Activated naive CD8-positive, alpha-beta T cell (primary cell): ENCODE data around the gene PDGFD.

Source experiments
- H3K27ac Mint-ChIP-seq: one replicate; pipeline ENCODE4 v1.8.0; 2021; ENCODE audit warnings: mixed read lengths
- H3K27me3 Mint-ChIP-seq: one replicate; pipeline ENCODE4 v1.8.0; 2021; ENCODE audit warnings: mixed read lengths
- H3K36me3 Mint-ChIP-seq: one replicate; pipeline ENCODE4 v1.8.0; 2021; ENCODE audit warnings: mixed read lengths
- H3K4me1 Mint-ChIP-seq: one replicate; pipeline ENCODE4 v1.8.0; 2021; ENCODE audit warnings: low read depth, mixed read lengths
- H3K4me3 Mint-ChIP-seq: one replicate; pipeline ENCODE4 v1.8.0; 2021; ENCODE audit warnings: mild to moderate bottlenecking, mixed read lengths
- H3K9me3 Mint-ChIP-seq: one replicate; pipeline ENCODE4 v1.8.0; 2021; ENCODE audit warnings: low read depth, mixed read lengths

The PDGFD gene

DNA sequence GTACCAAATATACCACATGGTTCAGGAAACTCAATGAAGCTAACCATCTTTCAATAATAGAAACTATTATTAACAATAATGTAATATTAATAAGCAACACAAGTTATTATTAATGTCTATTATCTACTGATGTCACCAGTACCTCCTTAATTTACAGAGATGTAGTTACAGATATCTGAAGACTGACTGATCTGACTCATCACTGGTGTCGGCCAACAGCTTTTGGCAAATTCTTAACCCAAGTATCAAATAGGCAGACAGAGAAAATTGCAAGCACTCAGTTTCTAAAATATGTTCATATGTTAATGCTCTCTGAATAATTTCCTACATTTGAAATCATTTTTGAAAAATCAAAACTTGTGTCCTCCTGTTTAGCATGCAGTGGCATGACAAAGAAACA, 227.9 kb downstream of the PDGFD start:
- no peaks in the 10 kb centered on the region for H3K4me1 Mint-ChIP-seq
- H3K36me3 Mint-ChIP-seq: no peaks in the 10 kb centered on the region
- no peaks in the 10 kb centered on the region for H3K27me3 Mint-ChIP-seq
- H3K9me3 Mint-ChIP-seq: no peaks in the 10 kb centered on the region
- no peak overlapping the region for H3K27ac Mint-ChIP-seq
- no peak overlapping the region for H3K4me3 Mint-ChIP-seq

DNA sequence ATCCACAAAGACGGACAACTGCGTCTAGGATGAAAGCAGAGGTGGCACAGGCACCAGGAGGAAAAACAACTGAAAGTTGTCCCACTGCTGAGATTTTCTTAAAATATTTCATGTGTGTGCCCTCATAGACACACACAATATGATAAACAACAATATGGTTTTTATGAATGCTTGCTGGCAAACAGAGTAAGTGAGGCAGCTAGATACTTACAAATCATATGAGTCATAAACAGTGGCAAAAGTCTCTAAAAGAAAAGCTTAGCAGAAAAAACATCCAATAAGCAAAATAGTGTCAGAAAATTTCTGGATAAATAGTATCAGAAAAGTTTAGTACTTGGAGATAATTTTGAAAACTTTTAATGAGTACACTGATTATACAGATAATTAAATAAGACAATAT, 228.7 kb downstream of the PDGFD start:
- Mint-ChIP-seq H3K27me3 (no peaks in the 10 kb centered on the region), H3K9me3 (no peaks in the 10 kb centered on the region), H3K27ac (no peak overlapping the region), H3K36me3 (no peaks in the 10 kb centered on the region), H3K4me1 (no peaks in the 10 kb centered on the region), H3K4me3 (no peak overlapping the region)

- Mint-ChIP-seq H3K27me3 (no peaks in the 10 kb centered on the region), H3K4me1 (no peaks in the 10 kb centered on the region), H3K9me3 (no peaks in the 10 kb centered on the region), H3K4me3 (no peak overlapping the region), H3K36me3 (no peaks in the 10 kb centered on the region), H3K27ac (no peak overlapping the region)
These were observed 234.6 kb downstream of the PDGFD start for GRCh38 chr11:103929170-103929903.

- Mint-ChIP-seq H3K4me1 (no peaks in the 10 kb centered on the region), H3K27me3 (no peaks in the 10 kb centered on the region), H3K27ac (no peak overlapping the region), H3K9me3 (no peaks in the 10 kb centered on the region), H3K4me3 (no peak overlapping the region), H3K36me3 (no peaks in the 10 kb centered on the region)
These were observed 235.2 kb downstream of the PDGFD start for GRCh38 chr11:103928802-103929161.

GRCh38 chr11:103928040-103928801, 235.7 kb downstream of the PDGFD start:
- Mint-ChIP-seq H3K27ac (no peak overlapping the region), H3K4me1 (no peaks in the 10 kb centered on the region), H3K36me3 (no peaks in the 10 kb centered on the region), H3K27me3 (no peaks in the 10 kb centered on the region), H3K4me3 (no peak overlapping the region), H3K9me3 (no peaks in the 10 kb centered on the region)

DNA sequence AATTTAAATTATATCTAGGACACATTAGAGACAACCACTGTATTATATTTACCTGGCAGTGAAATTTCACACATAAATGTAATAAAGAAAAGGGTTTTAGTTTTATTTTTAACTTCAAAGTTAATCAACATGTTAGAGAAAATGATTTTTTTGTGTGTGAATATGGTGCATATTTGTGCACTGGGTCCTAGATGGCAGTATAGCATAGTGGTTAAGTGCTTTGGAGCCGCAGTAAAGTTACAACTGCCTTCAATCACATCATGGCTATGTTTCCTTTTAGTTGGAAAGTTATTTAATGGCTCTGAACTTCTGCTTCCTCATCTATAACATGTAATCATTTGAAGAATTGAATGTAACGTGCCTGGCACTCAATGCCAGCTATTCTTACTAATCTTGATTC, 236.4 kb downstream of the PDGFD start:
- Mint-ChIP-seq H3K27me3 (no peaks in the 10 kb centered on the region), H3K9me3 (no peaks in the 10 kb centered on the region), H3K27ac (no peak overlapping the region), H3K36me3 (no peaks in the 10 kb centered on the region), H3K4me3 (no peak overlapping the region), H3K4me1 (no peaks in the 10 kb centered on the region)

- no peaks in the 10 kb centered on the region for H3K27me3 Mint-ChIP-seq
- H3K27ac Mint-ChIP-seq: no peak overlapping the region
- H3K4me1 Mint-ChIP-seq: no peaks in the 10 kb centered on the region
- H3K9me3 Mint-ChIP-seq: no peaks in the 10 kb centered on the region
- H3K4me3 Mint-ChIP-seq: no peak overlapping the region
- H3K36me3 Mint-ChIP-seq: no peaks in the 10 kb centered on the region
These were observed 237.0 kb downstream of the PDGFD start for GRCh38 chr11:103926990-103927389.

- no peak overlapping the region for H3K27ac Mint-ChIP-seq
- H3K36me3 Mint-ChIP-seq: no peaks in the 10 kb centered on the region
- no peaks in the 10 kb centered on the region for H3K4me1 Mint-ChIP-seq
- H3K4me3 Mint-ChIP-seq: no peak overlapping the region
- no peaks in the 10 kb centered on the region for H3K9me3 Mint-ChIP-seq
- no peaks in the 10 kb centered on the region for H3K27me3 Mint-ChIP-seq
These were observed 239.6 kb downstream of the PDGFD start for GRCh38 chr11:103924166-103925013.

DNA sequence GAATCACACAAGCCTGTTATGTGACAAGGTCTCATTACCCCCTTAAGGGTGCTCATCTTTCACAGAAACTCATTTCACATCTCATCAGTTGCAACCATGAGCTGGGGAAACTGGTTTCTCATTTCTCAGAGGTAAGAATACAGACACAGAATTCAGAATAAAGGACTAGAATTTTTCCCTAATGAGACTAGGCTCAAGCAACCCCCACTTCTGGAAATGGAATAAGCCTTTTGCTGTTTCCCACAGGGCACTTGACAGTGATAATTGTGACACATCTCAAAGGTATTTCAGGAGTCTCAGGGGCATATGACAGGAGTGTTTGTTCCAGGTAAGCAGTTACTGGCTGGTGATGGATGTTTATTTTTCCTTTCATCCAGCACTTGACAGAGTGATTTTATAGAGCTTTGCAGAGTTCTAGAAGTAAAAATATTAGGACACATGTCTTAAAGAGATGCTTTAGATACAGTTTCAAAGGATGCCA, 240.5 kb downstream of the PDGFD start:
- Mint-ChIP-seq H3K4me3 (no peak overlapping the region), H3K36me3 (no peaks in the 10 kb centered on the region), H3K9me3 (no peaks in the 10 kb centered on the region), H3K27ac (no peak overlapping the region), H3K4me1 (no peaks in the 10 kb centered on the region), H3K27me3 (no peaks in the 10 kb centered on the region)

- Mint-ChIP-seq H3K4me3 (no peak overlapping the region), H3K4me1 (no peaks in the 10 kb centered on the region), H3K9me3 (no peaks in the 10 kb centered on the region), H3K27me3 (no peaks in the 10 kb centered on the region), H3K27ac (no peak overlapping the region), H3K36me3 (no peaks in the 10 kb centered on the region)
These were observed 243.0 kb downstream of the PDGFD start for GRCh38 chr11:103920933-103921332.

DNA sequence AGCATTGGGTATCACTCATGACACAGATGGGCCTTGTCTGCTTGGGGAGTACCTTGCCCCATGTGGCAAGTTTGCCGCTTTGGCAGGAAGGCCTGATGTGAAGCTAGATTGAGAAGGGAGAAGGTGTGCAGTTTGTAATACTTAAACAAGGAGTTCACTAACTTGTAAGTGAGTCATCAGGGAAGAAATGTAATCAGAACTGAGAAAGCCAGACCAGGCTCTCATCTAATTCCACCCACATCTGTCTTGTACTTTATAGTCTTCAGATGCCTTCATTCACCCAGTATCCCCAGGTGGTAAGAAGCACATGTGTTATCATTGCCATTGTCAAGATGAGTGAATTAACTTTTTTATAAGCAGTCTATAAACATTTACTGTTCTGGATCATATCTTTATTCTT, 243.5 kb downstream of the PDGFD start:
- H3K27me3 Mint-ChIP-seq: no peaks in the 10 kb centered on the region
- no peaks in the 10 kb centered on the region for H3K9me3 Mint-ChIP-seq
- H3K36me3 Mint-ChIP-seq: no peaks in the 10 kb centered on the region
- no peak overlapping the region for H3K27ac Mint-ChIP-seq
- H3K4me1 Mint-ChIP-seq: no peaks in the 10 kb centered on the region
- no peak overlapping the region for H3K4me3 Mint-ChIP-seq

- Mint-ChIP-seq H3K9me3 (peaks cover 8% of the 10 kb centered on the region), H3K27ac (no peak overlapping the region), H3K36me3 (no peaks in the 10 kb centered on the region), H3K4me3 (no peak overlapping the region), H3K27me3 (peaks cover 2% of the 10 kb centered on the region), H3K4me1 (no peaks in the 10 kb centered on the region)
These were observed 253.2 kb downstream of the PDGFD start for GRCh38 chr11:103910721-103911120.

DNA sequence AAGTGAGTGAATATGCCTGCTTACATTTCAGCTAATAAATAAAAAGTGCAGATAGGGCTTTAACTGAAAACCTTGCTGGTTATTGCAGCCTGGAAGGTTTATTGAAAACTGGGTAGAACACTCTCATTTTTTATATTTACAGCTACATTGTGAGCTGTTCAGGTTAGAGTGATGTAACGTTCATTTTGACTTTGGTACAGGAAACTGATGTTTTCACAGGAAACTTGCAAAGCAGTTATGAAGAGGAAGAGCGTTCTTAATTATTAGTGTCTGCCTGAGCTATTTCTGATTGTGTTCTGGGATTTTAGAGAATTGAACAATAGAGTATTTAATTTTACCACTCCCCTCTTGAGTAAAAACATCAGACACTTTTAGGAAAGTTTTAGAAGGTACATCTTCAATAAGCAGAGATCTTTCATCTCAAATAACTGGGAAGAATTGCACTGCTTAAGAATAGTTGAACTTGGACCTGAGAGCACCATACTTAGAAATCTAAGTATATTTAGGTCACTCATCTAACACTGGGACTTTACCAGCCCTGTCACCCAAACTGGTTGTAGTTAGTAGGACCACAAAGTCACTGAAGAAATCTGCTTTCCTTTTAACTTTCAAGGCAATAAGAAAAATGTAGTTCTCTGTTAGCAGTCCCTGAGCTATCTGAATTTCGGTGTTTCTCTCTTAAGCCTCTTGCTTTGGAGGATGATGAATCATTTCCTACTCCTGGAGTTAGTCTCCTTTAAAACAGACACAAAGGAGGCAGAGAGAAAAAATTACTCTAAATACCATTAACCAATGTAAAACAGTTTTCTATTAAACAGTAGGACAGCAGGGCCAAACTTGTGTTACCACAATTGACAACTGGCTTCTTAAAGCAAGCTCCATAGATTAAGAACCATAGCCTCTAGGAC, 256.1 kb downstream of the PDGFD start:
- Mint-ChIP-seq H3K4me3 (no peak overlapping the region), H3K4me1 (no peaks in the 10 kb centered on the region), H3K36me3 (no peaks in the 10 kb centered on the region), H3K9me3 (peaks cover 3% of the 10 kb centered on the region), H3K27ac (no peak overlapping the region), H3K27me3 (peaks cover 2% of the 10 kb centered on the region)

- Mint-ChIP-seq H3K4me1 (no peaks in the 10 kb centered on the region), H3K36me3 (no peaks in the 10 kb centered on the region), H3K27ac (no peak overlapping the region), H3K27me3 (peaks cover 2% of the 10 kb centered on the region), H3K9me3 (peaks cover 3% of the 10 kb centered on the region), H3K4me3 (no peak overlapping the region)
These were observed 256.8 kb downstream of the PDGFD start for GRCh38 chr11:103907136-103907535.
